HG03280 (cell line): ENCODE results near the gene TBC1D16.

Experiments
- ATAC-seq: cut with Tn5 transposase; IDR thresholded peaks from one replicate; pipeline ENCODE4 v1.9.1; 2021; ENCODE audit warnings: mild to moderate bottlenecking, moderate library complexity; ENCODE audit not compliant: unreplicated experiment

TBC1D16 gene

GRCh38 chr17:79941088-79942010, 94.3 kb downstream of the TBC1D16 start:
- no peak for ATAC-seq

GRCh38 chr17:79940459-79941087, 95.1 kb downstream of the TBC1D16 start:
- no peak for ATAC-seq

- no peak for ATAC-seq
Measured at GRCh38 chr17:79939755-79940458, 95.8 kb downstream of the TBC1D16 start.

- no peak for ATAC-seq
Measured at GRCh38 chr17:79939094-79939435, 96.6 kb downstream of the TBC1D16 start.

GRCh38 chr17:79938336-79939093, 97.2 kb downstream of the TBC1D16 start:
- ATAC-seq = no peak

GRCh38 chr17:79937391-79938335, 98.0 kb downstream of the TBC1D16 start:
- ATAC-seq = no peak

GRCh38 chr17:79936641-79937381, 98.9 kb downstream of the TBC1D16 start:
- no peak for ATAC-seq

- ATAC-seq = no peak
Measured at GRCh38 chr17:79936050-79936449, 99.6 kb downstream of the TBC1D16 start.

- ATAC-seq = no peak
Measured at GRCh38 chr17:79935197-79935885, 100.3 kb downstream of the TBC1D16 start.

- ATAC-seq = no peak
Measured at GRCh38 chr17:79934653-79934970, 101.1 kb downstream of the TBC1D16 start.

- ATAC-seq = no peak
Measured at GRCh38 chr17:79933863-79934652, 101.6 kb downstream of the TBC1D16 start.

- no peak for ATAC-seq
Measured at GRCh38 chr17:79932451-79933306, 103.0 kb downstream of the TBC1D16 start.

- no peak for ATAC-seq
Measured at GRCh38 chr17:79931817-79932309, 103.8 kb downstream of the TBC1D16 start.

GRCh38 chr17:79930877-79931816, 104.5 kb downstream of the TBC1D16 start:
- ATAC-seq = no peak

- no peak for ATAC-seq
Measured at GRCh38 chr17:79930062-79930876, 105.4 kb downstream of the TBC1D16 start.
